Measurements from ENCODE around the gene STAC2. TPM values are rescaled to one million over a fixed set of nuclear protein-coding genes. Genes with fewer than 3 reads are reported as not detected.

The STAC2 gene
- total RNA-seq, 1 experiment from 2014 or later: 1.2 TPM

DNA sequence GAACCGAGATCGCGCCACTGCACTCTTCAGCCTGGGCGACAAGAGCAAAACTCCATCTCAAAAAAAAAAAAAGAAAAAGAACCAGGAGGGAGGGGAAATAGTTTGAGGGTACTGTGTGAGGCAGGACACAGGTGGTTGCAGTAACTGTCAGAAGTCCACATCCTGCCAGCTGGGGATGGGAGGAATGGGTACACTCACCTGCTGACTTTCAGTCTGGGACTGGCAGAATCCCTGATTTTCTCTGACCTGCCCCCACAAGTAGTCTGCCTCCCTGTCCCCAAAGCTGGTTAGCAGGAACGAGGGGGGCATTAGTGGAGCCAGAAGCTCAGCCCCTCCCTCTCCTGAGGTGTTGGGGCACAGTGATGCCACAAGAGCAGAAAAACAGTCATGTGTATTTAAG, 52.7 kb downstream of the STAC2 start:
- Mint-ChIP-seq H3K27me3 (ENCODE audit: insufficient read depth, unreplicated experiment) (no peaks in the 10 kb centered on the region), H3K27ac (ENCODE audit: low read depth, unreplicated experiment) (no peak overlapping the region), H3K4me3 (ENCODE audit: unreplicated experiment) (no peak overlapping the region), H3K36me3 (ENCODE audit: insufficient read depth, unreplicated experiment) (peaks cover 18% of the 10 kb centered on the region), H3K4me1 (ENCODE audit: insufficient read depth, unreplicated experiment) (no peaks in the 10 kb centered on the region), H3K9me3 (ENCODE audit: unreplicated experiment) (no peaks in the 10 kb centered on the region)
- BruUV-seq (replicated peaks): no TSS peak
- POLR2A ChIA-PET: interaction anchor here (0.6 to 0.7 kb wide), 2 partner anchors 14 to 778 kb away, joined by 3 to 6 read pairs; no protein-coding TSS in a partner anchor
- TF ChIP-seq, protein P1, sequence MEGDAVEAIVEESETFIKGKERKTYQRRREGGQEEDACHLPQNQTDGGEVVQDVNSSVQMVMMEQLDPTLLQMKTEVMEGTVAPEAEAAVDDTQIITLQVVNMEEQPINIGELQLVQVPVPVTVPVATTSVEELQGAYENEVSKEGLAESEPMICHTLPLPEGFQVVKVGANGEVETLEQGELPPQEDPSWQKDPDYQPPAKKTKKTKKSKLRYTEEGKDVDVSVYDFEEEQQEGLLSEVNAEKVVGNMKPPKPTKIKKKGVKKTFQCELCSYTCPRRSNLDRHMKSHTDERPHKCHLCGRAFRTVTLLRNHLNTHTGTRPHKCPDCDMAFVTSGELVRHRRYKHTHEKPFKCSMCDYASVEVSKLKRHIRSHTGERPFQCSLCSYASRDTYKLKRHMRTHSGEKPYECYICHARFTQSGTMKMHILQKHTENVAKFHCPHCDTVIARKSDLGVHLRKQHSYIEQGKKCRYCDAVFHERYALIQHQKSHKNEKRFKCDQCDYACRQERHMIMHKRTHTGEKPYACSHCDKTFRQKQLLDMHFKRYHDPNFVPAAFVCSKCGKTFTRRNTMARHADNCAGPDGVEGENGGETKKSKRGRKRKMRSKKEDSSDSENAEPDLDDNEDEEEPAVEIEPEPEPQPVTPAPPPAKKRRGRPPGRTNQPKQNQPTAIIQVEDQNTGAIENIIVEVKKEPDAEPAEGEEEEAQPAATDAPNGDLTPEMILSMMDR (IDR thresholded peaks at IDR 0.05; ENCODE audit: unreplicated experiment): no peak
- no peak for DNase-seq (ENCODE audit: unreplicated experiment)
- CTCF ChIA-PET: interaction anchor here (0.6 to 6.6 kb wide), 2 partner anchors 8 to 20 kb away, joined by 5 to 44 read pairs; partner anchors contain the start of gene ARL5C
- intact Hi-C loops (cut with micrococcal nuclease): no loop called here

DNA sequence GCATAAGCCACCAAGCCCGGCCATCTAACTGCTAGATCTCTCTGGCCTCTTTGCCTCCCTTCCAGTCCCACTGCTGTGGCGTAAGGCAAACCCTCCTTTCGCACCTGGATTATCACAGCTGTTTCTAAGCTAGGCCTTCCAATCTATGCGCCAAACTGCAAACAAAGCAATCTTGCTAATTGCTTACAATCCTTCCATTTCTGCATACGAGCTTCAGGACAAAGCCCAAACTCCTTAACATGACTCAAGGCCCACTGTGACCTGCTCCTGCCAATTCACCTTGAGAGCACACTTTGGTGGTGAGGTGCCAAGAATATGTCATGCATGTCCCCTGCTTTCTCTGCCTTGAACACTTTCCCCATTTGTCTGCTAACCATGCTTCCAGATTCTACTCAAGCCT, 53.8 kb downstream of the STAC2 start:
- peaks cover 8% of the 10 kb centered on the region for H3K36me3 Mint-ChIP-seq (ENCODE audit: insufficient read depth, unreplicated experiment)
- peaks cover under 1% of the 10 kb centered on the region for H3K27me3 Mint-ChIP-seq (ENCODE audit: insufficient read depth, unreplicated experiment)
- CTCF ChIA-PET: interaction anchor here (0.6 kb wide), 1 partner anchor 548 kb away, joined by 3 read pairs; no protein-coding TSS in a partner anchor
- no peak for DNase-seq (ENCODE audit: unreplicated experiment)
- TF ChIP-seq, protein P1 (IDR thresholded peaks at IDR 0.05; ENCODE audit: unreplicated experiment): no peak
- H3K9me3 Mint-ChIP-seq (ENCODE audit: unreplicated experiment): no peaks in the 10 kb centered on the region
- peaks cover 2% of the 10 kb centered on the region for H3K4me1 Mint-ChIP-seq (ENCODE audit: insufficient read depth, unreplicated experiment)
- H3K27ac Mint-ChIP-seq (ENCODE audit: low read depth, unreplicated experiment): no peak overlapping the region
- POLR2A ChIA-PET: no interaction called here
- H3K4me3 Mint-ChIP-seq (ENCODE audit: unreplicated experiment): no peak overlapping the region
- intact Hi-C loops (cut with micrococcal nuclease): no loop called here
- BruUV-seq (replicated peaks): no TSS peak

DNA sequence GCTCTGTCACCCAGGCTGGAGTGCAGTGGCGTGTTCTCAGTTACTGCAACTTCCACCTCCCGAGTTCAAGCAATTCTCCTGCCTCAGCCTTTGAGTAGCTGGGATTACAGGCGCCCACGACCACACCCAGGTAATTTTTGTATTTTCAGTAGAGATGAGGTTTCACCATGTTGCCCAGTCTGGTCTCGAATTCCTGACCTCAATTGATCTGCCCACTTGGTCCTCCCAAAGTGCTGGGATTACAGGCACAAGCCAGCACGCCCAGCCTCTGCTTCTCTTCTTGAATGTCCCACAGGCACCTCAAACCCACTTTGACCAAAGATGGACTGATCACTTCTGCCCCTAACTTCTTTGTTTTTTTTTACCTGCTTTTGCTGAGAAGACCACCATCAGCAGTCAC, 55.2 kb downstream of the STAC2 start:
- Mint-ChIP-seq H3K4me1 (ENCODE audit: insufficient read depth, unreplicated experiment) (peaks cover 7% of the 10 kb centered on the region), H3K27ac (ENCODE audit: low read depth, unreplicated experiment) (no peak overlapping the region)
- CTCF ChIA-PET: no interaction called here

DNA sequence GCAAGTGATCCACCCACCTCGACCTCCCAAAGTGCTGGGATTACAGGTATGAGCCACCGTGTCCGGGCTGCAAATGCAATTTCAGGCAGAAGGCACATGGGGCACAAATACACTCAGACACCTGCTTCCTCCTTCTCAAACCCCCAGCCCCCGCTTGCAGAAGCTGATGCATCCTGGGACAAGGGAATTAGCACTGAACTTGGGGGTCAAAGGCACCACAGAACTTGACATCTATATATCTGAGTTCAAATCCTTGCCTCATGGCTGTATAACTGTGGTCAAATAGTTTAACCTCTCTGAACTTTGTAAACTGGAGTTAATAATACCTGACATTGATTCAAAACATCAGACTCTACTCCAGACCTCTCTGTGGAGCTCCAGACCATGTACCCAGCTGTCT, 55.6 kb downstream of the STAC2 start:
- ChIA-PET POLR2A (interaction anchor here (0.8 kb wide), 1 partner anchor 322 kb away, joined by 3 read pairs; no protein-coding TSS in a partner anchor), CTCF (no interaction called here)
- TF ChIP-seq, protein P1 (IDR thresholded peaks at IDR 0.05; ENCODE audit: unreplicated experiment): no peak
- no peaks in the 10 kb centered on the region for H3K9me3 Mint-ChIP-seq (ENCODE audit: unreplicated experiment)
- H3K27me3 Mint-ChIP-seq (ENCODE audit: insufficient read depth, unreplicated experiment): peaks cover 12% of the 10 kb centered on the region
- intact Hi-C loops (cut with micrococcal nuclease): no loop called here
- no TSS peak for BruUV-seq (replicated peaks)
- no peak overlapping the region for H3K27ac Mint-ChIP-seq (ENCODE audit: low read depth, unreplicated experiment)
- peaks cover 8% of the 10 kb centered on the region for H3K36me3 Mint-ChIP-seq (ENCODE audit: insufficient read depth, unreplicated experiment)
- DNase-seq (ENCODE audit: unreplicated experiment): no peak
- H3K4me3 Mint-ChIP-seq (ENCODE audit: unreplicated experiment): no peak overlapping the region
- peaks cover 7% of the 10 kb centered on the region for H3K4me1 Mint-ChIP-seq (ENCODE audit: insufficient read depth, unreplicated experiment)

More for the DNA sequence above, 55.2 kb downstream of the STAC2 start:
- DNase-seq (ENCODE audit: unreplicated experiment): no peak
- H3K27me3 Mint-ChIP-seq (ENCODE audit: insufficient read depth, unreplicated experiment): peaks cover 11% of the 10 kb centered on the region
- no peaks in the 10 kb centered on the region for H3K9me3 Mint-ChIP-seq (ENCODE audit: unreplicated experiment)
- H3K4me3 Mint-ChIP-seq (ENCODE audit: unreplicated experiment): no peak overlapping the region
- TF ChIP-seq, protein P1 (IDR thresholded peaks at IDR 0.05; ENCODE audit: unreplicated experiment): no peak
- POLR2A ChIA-PET: interaction anchor here (0.8 kb wide), 1 partner anchor 322 kb away, joined by 3 read pairs; no protein-coding TSS in a partner anchor
- intact Hi-C loops (cut with micrococcal nuclease): no loop called here
- no TSS peak for BruUV-seq (replicated peaks)
- H3K36me3 Mint-ChIP-seq (ENCODE audit: insufficient read depth, unreplicated experiment): peaks cover 8% of the 10 kb centered on the region

Data from MCF 10A (cell line).